Mucosa of descending colon (tissue), 3 donors: ENCODE results near the gene BUD31. TPM values are rescaled to one million over a fixed set of nuclear protein-coding genes. Genes with fewer than 3 reads are reported as not detected.

Source experiments
- ATAC-seq: fragments of 200-7000 bp; cut with Tn5 transposase; one replicate; pipeline ENCODE4 v1.9.1; 2020; ENCODE audit warnings: mild to moderate bottlenecking, moderate library complexity
- DNase-seq, 3 donors: peaks; one replicate each; pipeline ENCODE4 v3.0.0-alpha.2; 2020
- H3K36me3 ChIP-seq: fragments of 200-600 bp; one replicate; pipeline ENCODE4 v1.8.0; 2021; ENCODE audit warnings: low read depth, mild to moderate bottlenecking
- H3K4me1 ChIP-seq: fragments of 200-600 bp; one replicate; pipeline ENCODE4 v1.8.0; 2021; ENCODE audit warnings: low read depth, mild to moderate bottlenecking
- H3K4me3 ChIP-seq: fragments of 200-600 bp; one replicate; pipeline ENCODE4 v1.8.0; 2021; ENCODE audit warnings: mild to moderate bottlenecking
- H3K9me3 ChIP-seq: fragments of 200-600 bp; one replicate; pipeline ENCODE4 v1.8.0; 2021; ENCODE audit warnings: mild to moderate bottlenecking
- intact Hi-C, 2 donors: fragments of 100-400 bp; cut with DNase I in 1 of 2; cut with micrococcal nuclease in 1 of 2; formaldehyde crosslinking; loops; one replicate each; pipeline versions ENCODE4 v1.11.0 to v1.11.1; 2022; cut with DNase I, micrococcal nuclease
- long read RNA-seq, 2 donors: library from polyadenylated mRNA; unstranded; transcript quantifications; one replicate each; pipeline ENCODE4 v2.0.0, GENCODE V29; 2019 to 2021
- total RNA-seq, 3 donors: library from RNA; stranded (reverse); fragmentation: NEBNext Ultra II Directional in 2 of 3; extraction: Animal tissue kit (Norgen Biotek cat#: 25700) in 2 of 3; gene quantifications; one replicate each; pipeline versions ENCODE4 v1.2.1 to v1.2.4, GENCODE V29; 2021 to 2023
- TF ChIP-seq, protein P1 (sequence below): fragments of 200-600 bp; IDR thresholded peaks from one replicate; pipeline ENCODE4 v1.8.0; 2022; ENCODE audit warnings: antibody characterized with exemption, mild to moderate bottlenecking
- donor health status: DM: no; HTN: no; CAD: no; lungs with moderate emphysema.
- donor health status: DM: no; HTN: no; CAD: no.
- donor health status: DM: no; HTN: yes; CAD: no.

Gene BUD31
- 10 to 100 TPM; 67.3 to 79.5 (median 76.7) TPM for total RNA-seq
- long read RNA-seq, donor 1, transcript BUD31-202 (6 exons, 1,139 nt) = minor isoform, 21 of 56 reads
- long read RNA-seq, donor 1, transcript BUD31-201 (6 exons, 1,035 nt) = major isoform, 26 of 56 reads
- long read RNA-seq, donor 1, partial matches to known transcripts = 6 of 56 reads
- long read RNA-seq, donor 1, other reads (novel, unspliced or antisense) = 3 of 56 reads
- long read RNA-seq, donor 2, transcript BUD31-202 (6 exons, 1,139 nt) = major isoform, 73 of 105 reads
- long read RNA-seq, donor 2, transcript BUD31-201 (6 exons, 1,035 nt) = minor isoform, 11 of 105 reads
- long read RNA-seq, donor 2, partial matches to known transcripts = 5 of 105 reads
- long read RNA-seq, donor 2, other reads (novel, unspliced or antisense) = 16 of 105 reads

DNA sequence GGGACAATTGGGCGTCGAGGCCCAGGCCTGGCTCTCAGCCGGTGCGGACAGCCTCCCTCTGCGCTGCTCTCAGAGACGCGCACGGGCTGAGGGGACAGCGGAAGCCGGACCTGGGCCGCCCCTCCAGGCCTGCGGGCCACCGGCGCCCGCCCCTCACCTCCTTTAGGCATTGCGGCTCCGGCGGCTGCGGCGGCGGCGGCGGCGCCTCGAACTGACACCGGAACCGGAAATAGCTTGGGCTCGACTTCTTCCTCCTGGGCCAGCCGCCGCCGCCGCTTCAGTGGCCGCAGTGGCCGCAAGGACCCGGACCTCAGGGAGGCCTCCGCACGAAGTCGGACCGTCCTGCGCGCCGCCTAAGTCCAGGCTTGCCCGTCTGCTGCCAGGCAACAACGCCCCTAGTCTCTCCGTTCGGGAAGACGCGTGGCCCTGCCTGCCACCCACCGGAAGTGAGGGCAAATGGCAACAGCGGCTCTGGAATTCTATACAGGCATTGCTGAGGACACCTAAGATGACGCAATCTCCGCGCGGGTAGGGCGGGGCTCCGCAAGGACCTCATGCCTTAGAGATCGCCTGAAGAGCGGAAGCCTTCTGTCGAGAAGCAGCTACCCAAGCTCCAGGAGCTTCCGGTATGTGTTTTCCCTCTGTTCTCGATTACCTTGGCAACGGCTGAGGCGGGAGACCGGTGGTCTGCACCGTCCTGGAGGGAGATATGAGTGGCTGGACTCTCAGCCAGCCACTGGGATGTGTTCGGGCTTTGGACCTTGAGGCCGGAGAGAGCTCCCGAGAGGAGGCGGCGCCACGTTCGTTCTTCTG is at the start of gene BUD31, which contains the start of gene PDAP1:
TSS of gene BUD31 (plus strand) at position 591 of the 813 bp plus-strand sequence. CDS start 2,124 bp downstream, outside the sequence.
TSS of gene PDAP1 (minus strand) at position 219 of the 813 bp plus-strand sequence. CDS start at position 170, 49 bp downstream.
- DNase-seq = peak; percentile 93 to 96 (median 94)
- H3K4me3 ChIP-seq = peak within 1 kb of the TSS; percentile 97
- intact Hi-C loops = no loop called here
- no peaks in the 10 kb centered on the region for H3K9me3 ChIP-seq
- H3K4me1 ChIP-seq = peaks cover 26% of the 10 kb centered on the region
- peaks cover 15% of the 10 kb centered on the region for H3K36me3 ChIP-seq
- peak; percentile 96 for ATAC-seq
- TF ChIP-seq, protein P1, sequence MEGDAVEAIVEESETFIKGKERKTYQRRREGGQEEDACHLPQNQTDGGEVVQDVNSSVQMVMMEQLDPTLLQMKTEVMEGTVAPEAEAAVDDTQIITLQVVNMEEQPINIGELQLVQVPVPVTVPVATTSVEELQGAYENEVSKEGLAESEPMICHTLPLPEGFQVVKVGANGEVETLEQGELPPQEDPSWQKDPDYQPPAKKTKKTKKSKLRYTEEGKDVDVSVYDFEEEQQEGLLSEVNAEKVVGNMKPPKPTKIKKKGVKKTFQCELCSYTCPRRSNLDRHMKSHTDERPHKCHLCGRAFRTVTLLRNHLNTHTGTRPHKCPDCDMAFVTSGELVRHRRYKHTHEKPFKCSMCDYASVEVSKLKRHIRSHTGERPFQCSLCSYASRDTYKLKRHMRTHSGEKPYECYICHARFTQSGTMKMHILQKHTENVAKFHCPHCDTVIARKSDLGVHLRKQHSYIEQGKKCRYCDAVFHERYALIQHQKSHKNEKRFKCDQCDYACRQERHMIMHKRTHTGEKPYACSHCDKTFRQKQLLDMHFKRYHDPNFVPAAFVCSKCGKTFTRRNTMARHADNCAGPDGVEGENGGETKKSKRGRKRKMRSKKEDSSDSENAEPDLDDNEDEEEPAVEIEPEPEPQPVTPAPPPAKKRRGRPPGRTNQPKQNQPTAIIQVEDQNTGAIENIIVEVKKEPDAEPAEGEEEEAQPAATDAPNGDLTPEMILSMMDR = no peak

DNA sequence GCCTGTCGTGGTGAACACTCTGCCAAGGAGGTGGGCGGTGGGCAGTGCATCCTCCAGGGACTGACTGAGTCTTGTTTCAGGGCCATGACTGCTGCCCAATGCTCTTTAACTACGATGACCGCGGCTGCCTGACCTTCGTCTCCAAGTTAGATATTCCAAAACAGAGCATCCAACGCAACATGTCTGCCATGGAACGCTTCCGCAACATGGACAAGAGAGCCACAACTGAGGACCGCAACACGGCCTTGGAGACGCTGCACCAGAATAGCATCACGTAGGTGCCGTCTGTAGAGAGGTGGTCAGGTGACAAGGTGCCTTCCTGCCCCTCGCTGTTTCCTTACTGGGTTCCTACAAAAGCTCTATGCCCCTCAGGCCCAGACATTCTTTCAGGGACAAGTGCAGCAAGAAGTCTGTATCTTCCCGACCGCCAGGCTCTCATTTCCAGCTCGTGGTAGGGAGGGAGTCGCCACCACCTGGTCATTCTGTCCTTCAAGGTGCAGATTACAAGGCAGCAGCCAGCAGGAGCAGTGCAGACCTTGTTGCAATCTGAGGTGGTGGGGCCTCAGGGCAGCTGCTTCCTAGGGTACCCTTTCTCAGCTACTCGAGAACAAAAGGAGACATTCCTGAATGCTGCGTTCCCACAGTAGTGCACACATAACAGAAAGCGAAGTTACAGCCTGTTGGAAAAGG is 49.2 kb upstream of the BUD31 start:
- ATAC-seq = no peak
- H3K36me3 ChIP-seq = peaks cover 22% of the 10 kb centered on the region
- DNase-seq = no peak
- no peak overlapping the region for H3K4me3 ChIP-seq
- no peaks in the 10 kb centered on the region for H3K9me3 ChIP-seq
- intact Hi-C loops = loop anchor here (5.0 kb wide), 1 partner anchor 58 kb away; no protein-coding TSS in a partner anchor
- no peaks in the 10 kb centered on the region for H3K4me1 ChIP-seq
- TF ChIP-seq, protein P1 = no peak

DNA sequence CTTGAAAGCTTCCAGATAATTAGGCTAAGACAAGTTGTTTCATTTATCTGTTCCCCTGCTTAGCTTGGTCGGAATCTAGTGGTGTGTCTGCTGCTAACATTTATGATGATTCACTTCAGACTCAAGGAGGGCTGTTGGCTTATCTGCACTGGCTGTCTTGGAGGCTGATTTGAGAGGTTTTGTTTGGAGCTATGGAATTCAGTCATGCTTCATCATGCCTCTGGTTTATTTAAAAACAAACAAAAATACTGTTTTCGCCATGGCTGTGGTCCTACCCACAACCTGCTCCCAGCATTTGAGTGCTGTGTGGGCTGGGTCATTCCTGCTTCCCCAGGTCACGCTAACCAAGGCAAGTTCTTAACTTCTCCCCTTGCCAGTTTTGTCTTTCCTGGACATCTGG is 46.0 kb upstream of the BUD31 start:
- intact Hi-C loops = loop anchor here (5.0 kb wide), 1 partner anchor 54 kb away; no protein-coding TSS in a partner anchor
- TF ChIP-seq, protein P1 = no peak
- Histone ChIP-seq H3K4me1 (no peaks in the 10 kb centered on the region), H3K9me3 (no peaks in the 10 kb centered on the region), H3K4me3 (no peak overlapping the region), H3K36me3 (peaks cover 15% of the 10 kb centered on the region)
- no peak for ATAC-seq
- DNase-seq = no peak

DNA sequence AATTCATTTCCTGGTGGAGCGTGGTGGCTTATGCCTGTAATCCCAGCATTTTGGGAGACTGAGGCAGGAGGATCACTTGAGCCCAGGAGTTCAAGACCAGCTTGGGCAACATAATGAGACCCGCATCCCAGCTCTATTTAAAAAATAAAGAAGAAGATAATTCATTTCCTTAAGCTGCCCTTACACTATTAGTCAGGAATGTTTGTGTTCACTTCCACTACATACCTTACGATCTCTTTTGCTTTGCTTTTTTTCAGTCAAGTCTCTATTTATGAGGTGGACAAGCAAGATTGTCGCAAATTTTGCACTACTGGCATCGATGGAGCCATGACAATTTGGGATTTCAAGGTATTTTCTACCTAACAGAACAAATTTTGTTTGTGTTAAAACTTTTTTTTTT is 45.5 kb upstream of the BUD31 start:
- H3K9me3 ChIP-seq = no peaks in the 10 kb centered on the region
- TF ChIP-seq, protein P1 = no peak
- H3K36me3 ChIP-seq = peaks cover 13% of the 10 kb centered on the region
- no peak overlapping the region for H3K4me3 ChIP-seq
- ATAC-seq = no peak
- intact Hi-C loops = loop anchor here (5.0 kb wide), 1 partner anchor 54 kb away; no protein-coding TSS in a partner anchor
- no peaks in the 10 kb centered on the region for H3K4me1 ChIP-seq
- DNase-seq = no peak
